OCI-LY3 (cell line): ENCODE data around the gene FOXA1.

Experiments used
- EZH2phosphoT487 ChIP-seq: fragments of 200-600 bp; shearing (Covaris generic); IDR thresholded peaks from 2 replicates; pipeline ENCODE4 v1.6.1; 2018; ENCODE audit warnings: antibody characterized with exemption, mixed run types, low read depth
- TF ChIP-seq, protein P1 (sequence below): fragments of 200-600, 300-600 bp; sonication (generic); IDR thresholded peaks from 2 replicates; pipeline ENCODE4 v1.5.1; 2014; ENCODE audit warnings: antibody characterized with exemption, low read length, low read depth

DNA sequence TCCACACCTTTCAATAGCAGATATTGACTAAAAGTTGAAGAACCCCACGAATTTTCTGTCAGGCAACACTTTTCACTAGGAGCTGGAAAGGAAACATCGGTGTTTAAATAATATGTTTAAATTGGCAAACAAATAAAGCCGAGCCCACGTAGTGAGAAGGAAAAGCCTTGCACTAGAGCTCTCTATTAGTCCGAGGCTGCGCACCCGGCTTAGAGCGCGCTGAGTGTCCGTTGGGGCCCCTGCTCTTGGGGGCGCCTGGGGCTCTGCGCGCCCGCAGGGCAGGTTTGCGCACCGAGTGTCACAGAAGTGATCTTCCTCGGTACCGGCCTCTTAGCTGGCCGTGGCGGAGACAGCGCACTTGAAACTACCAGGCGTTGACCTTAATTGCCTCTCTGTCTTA lies 6.8 kb upstream of the FOXA1 start:
- TF ChIP-seq, protein P1, sequence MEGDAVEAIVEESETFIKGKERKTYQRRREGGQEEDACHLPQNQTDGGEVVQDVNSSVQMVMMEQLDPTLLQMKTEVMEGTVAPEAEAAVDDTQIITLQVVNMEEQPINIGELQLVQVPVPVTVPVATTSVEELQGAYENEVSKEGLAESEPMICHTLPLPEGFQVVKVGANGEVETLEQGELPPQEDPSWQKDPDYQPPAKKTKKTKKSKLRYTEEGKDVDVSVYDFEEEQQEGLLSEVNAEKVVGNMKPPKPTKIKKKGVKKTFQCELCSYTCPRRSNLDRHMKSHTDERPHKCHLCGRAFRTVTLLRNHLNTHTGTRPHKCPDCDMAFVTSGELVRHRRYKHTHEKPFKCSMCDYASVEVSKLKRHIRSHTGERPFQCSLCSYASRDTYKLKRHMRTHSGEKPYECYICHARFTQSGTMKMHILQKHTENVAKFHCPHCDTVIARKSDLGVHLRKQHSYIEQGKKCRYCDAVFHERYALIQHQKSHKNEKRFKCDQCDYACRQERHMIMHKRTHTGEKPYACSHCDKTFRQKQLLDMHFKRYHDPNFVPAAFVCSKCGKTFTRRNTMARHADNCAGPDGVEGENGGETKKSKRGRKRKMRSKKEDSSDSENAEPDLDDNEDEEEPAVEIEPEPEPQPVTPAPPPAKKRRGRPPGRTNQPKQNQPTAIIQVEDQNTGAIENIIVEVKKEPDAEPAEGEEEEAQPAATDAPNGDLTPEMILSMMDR = no peak
- no peak for TF ChIP-seq EZH2phosphoT487
